GM12872 (cell line): ENCODE data around the gene CDK1.

Source experiments
- TF ChIP-seq, protein P1 (sequence below): IDR thresholded peaks from 3 replicates; pipeline ENCODE4 v1.5.1; 2011; ENCODE audit warnings: low read depth, mild to moderate bottlenecking, low read length, moderate library complexity; ENCODE audit not compliant: insufficient read depth

The CDK1 gene

GRCh38 chr10:60778971-60779796 lies 906 bp downstream of the CDK1 start:
- TF ChIP-seq, protein P1, sequence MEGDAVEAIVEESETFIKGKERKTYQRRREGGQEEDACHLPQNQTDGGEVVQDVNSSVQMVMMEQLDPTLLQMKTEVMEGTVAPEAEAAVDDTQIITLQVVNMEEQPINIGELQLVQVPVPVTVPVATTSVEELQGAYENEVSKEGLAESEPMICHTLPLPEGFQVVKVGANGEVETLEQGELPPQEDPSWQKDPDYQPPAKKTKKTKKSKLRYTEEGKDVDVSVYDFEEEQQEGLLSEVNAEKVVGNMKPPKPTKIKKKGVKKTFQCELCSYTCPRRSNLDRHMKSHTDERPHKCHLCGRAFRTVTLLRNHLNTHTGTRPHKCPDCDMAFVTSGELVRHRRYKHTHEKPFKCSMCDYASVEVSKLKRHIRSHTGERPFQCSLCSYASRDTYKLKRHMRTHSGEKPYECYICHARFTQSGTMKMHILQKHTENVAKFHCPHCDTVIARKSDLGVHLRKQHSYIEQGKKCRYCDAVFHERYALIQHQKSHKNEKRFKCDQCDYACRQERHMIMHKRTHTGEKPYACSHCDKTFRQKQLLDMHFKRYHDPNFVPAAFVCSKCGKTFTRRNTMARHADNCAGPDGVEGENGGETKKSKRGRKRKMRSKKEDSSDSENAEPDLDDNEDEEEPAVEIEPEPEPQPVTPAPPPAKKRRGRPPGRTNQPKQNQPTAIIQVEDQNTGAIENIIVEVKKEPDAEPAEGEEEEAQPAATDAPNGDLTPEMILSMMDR: no peak

GRCh38 chr10:60781661-60782060 lies 3.4 kb downstream of the CDK1 start:
- TF ChIP-seq, protein P1: no peak

DNA sequence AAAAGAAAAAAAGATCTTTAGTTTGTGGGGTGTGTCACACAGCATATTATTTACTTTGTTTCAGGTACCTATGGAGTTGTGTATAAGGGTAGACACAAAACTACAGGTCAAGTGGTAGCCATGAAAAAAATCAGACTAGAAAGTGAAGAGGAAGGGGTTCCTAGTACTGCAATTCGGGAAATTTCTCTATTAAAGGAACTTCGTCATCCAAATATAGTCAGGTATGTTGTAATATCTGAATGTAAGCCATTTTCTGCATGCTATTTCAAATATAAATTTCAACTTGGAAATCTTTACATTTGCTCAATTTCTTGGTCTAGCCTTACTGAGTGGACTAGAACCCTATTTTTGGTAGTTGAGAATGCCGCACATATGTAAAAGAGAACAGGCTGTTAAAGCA lies 6.4 kb downstream of the CDK1 start:
- TF ChIP-seq, protein P1: no peak

GRCh38 chr10:60788544-60788943 lies 10.3 kb downstream of the CDK1 start:
- TF ChIP-seq, protein P1: no peak

DNA sequence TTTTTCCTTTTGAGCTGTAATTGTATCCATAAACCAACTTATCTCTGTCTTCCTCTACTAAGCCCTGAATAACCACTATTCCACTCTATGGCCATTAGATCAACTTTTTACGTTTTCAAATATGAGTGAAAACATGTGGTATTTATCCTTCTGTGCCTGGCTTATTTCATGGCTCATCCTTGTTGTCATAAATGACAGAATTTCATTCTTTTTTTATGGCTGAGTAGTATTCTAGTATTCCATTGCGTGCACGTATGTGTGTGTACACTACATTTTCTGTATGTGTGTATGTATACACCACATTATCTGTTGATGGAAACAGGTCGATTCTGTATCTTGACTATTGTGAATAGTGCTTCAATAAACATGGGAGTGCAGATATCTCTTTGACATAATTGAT lies 11.1 kb downstream of the CDK1 start:
- TF ChIP-seq, protein P1: no peak

GRCh38 chr10:60794953-60795352 lies 16.7 kb downstream of the CDK1 start:
- TF ChIP-seq, protein P1: no peak

GRCh38 chr10:60795465-60796202 lies 17.4 kb downstream of the CDK1 start:
- TF ChIP-seq, protein P1: no peak
